ENCODE data around the gene ELMO3. TPM values are rescaled to one million over a fixed set of nuclear protein-coding genes. Genes with fewer than 3 reads are reported as not detected.

Gene ELMO3
- total and polyA plus RNA-seq, 2 of the 13 experiments (the other 11 are each of a cell fraction or from before 2014, with no cell fraction given): 2.6 to 4.0 TPM

- TF ChIP-seq ZNF800 (CRISPR knock-in tag; IDR thresholded peaks at IDR 0.05) (no peak), ZNF75D (CRISPR knock-in tag; IDR thresholded peaks at IDR 0.05; ENCODE audit: borderline replicate concordance) (no peak), MIER3 (CRISPR knock-in tag; IDR thresholded peaks at IDR 0.05; ENCODE audit: borderline replicate concordance) (peak; percentile 30; the same call in 1 of the 2 replicates), MED8 (CRISPR knock-in tag; IDR thresholded peaks at IDR 0.05; ENCODE audit: insufficient replicate concordance) (no peak), FOXJ3 (CRISPR knock-in tag; IDR thresholded peaks at IDR 0.05; ENCODE audit: borderline replicate concordance) (no peak), SMC3 (IDR thresholded peaks at IDR 0.05; ENCODE audit: low read length) (no peak), ZNF691 (CRISPR knock-in tag; IDR thresholded peaks at IDR 0.05; ENCODE audit: borderline replicate concordance, low read depth) (0 out of 2 replicates have a peak, but pooled peaks have one; percentile 73), ATF5 (CRISPR knock-in tag; IDR thresholded peaks at IDR 0.05; ENCODE audit: low read depth) (peak; percentile 86; the same call in 1 of the 2 replicates), MYC (CRISPR knock-in tag; IDR thresholded peaks at IDR 0.05; ENCODE audit: borderline replicate concordance) (0 out of 2 replicates have a peak, but pooled peaks have one; percentile 2), POLR2AphosphoS5 (IDR thresholded peaks at IDR 0.05; ENCODE audit: low read depth, low read length) (no peak), ZNF446 (CRISPR knock-in tag; IDR thresholded peaks at IDR 0.05) (0 out of 2 replicates have a peak, but pooled peaks have one; percentile 69), KLF12 (CRISPR knock-in tag; IDR thresholded peaks at IDR 0.05; ENCODE audit: borderline replicate concordance) (no peak), REST (IDR thresholded peaks at IDR 0.05; ENCODE audit: borderline replicate concordance in 1 of 2, low read depth in 1 of 2, low read length in 2 of 2) (no peak), GTF3A (CRISPR knock-in tag; conservative IDR thresholded peaks at IDR 0.05) (0 out of 2 replicates have a peak, but pooled peaks have one; percentile 35), SCMH1 (CRISPR knock-in tag; IDR thresholded peaks at IDR 0.05; ENCODE audit: borderline replicate concordance) (no peak), ZNF773 (CRISPR knock-in tag; IDR thresholded peaks at IDR 0.05; ENCODE audit: borderline replicate concordance) (0 out of 2 replicates have a peak, but pooled peaks have one; percentile 62), GTF2F1 (IDR thresholded peaks at IDR 0.05; ENCODE audit: low read length) (no peak), ZFP36L2 (CRISPR knock-in tag; IDR thresholded peaks at IDR 0.05) (no peak), HES4 (CRISPR knock-in tag; IDR thresholded peaks at IDR 0.05; ENCODE audit: borderline replicate concordance) (no peak), NR2F6 (IDR thresholded peaks at IDR 0.05) (no peak), NR2F6 (CRISPR knock-in tag; IDR thresholded peaks at IDR 0.05) (peak; percentile 26; the same call in 1 of the 2 replicates), RFXAP (CRISPR knock-in tag; IDR thresholded peaks at IDR 0.05; ENCODE audit: borderline replicate concordance) (peak; percentile 63; the same call in 1 of the 2 replicates)
These were observed 27.8 kb upstream of the ELMO3 start (continued) for GRCh38 chr16:67170949-67171649.

Data from HepG2 (cell line).